Measurements from ENCODE around the gene SUN2. TPM values are rescaled to one million over a fixed set of nuclear protein-coding genes. Genes with fewer than 3 reads are reported as not detected.

SUN2 gene
- total and polyA plus RNA-seq, 10 of the 15 experiments (the other 5 are each of a cell fraction or from before 2014, with no cell fraction given) = 0.18 to 107 (median 35.9) TPM

- TF ChIP-seq, protein P1, sequence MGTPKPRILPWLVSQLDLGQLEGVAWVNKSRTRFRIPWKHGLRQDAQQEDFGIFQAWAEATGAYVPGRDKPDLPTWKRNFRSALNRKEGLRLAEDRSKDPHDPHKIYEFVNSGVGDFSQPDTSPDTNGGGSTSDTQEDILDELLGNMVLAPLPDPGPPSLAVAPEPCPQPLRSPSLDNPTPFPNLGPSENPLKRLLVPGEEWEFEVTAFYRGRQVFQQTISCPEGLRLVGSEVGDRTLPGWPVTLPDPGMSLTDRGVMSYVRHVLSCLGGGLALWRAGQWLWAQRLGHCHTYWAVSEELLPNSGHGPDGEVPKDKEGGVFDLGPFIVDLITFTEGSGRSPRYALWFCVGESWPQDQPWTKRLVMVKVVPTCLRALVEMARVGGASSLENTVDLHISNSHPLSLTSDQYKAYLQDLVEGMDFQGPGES (IDR thresholded peaks at IDR 0.05) = no peak
Observed at GRCh38 chr22:38739300-38740055, 16.3 kb downstream of the SUN2 start (continued).

DNA sequence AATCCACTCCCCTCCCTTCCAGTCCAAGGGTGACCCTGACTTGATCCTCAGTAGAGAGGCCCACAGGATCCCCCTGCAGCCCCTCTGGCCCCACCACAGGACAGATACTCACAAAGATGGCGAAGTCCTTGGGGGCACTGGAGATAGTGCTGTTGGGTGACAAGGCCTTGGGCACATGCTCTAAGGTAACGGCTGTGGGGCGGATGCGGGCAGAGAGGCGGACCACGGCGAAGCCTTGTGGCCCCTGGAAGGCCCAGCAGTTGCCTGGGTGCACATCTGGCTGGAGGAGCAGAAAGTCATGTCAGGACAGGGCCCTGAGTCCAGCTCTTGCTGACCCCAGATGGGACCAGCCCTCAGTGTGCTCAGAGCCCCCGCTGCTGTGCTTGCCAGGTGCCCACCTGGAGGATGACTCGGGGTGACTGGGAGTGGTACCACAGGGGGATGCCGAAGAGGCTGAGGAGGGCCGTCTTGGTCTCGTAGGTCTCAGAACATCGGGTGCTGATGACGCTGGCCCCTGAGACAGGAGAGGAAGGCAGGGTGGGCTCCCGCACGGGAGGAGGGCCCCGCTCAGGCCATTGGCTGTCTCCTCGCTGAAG lies 17.2 kb downstream of the SUN2 start:
- ChIA-PET RAD21 (ENCODE audit: unreplicated experiment) (no interaction called here), POLR2A (interaction anchor here (0.5 kb wide), 1 partner anchor 60 kb away, joined by 3 read pairs; no protein-coding TSS in a partner anchor), SMC1A (ENCODE audit: uncharacterized antibody, unreplicated experiment) (no interaction called here), CTCF (interaction anchor here (0.6 kb wide), 1 partner anchor 1662 kb away, joined by 3 read pairs; no protein-coding TSS in a partner anchor)
- FAIRE-seq = no peak
- no peak overlapping the region for H3K27ac ChIP-seq (ENCODE audit: control insufficient read depth, insufficient read depth)
- 97% methylated on average over 18 of the region's 18 CpGs for WGBS (ENCODE audit: insufficient coverage, insufficient replicate concordance, low lambda C conversion rate, missing lambda C conversion rate)
- intact Hi-C loops (cut with micrococcal nuclease; ENCODE audit: unreplicated experiment) (no loop called here), in situ Hi-C loops (cut with MboI) (no loop called here)
- H3K9ac ChIP-seq (ENCODE audit: control insufficient read depth, insufficient read depth, low read length) = no peak overlapping the region
- H3K9me3 ChIP-seq (replicated peaks; ENCODE audit: control insufficient read depth, insufficient read depth, low read length) = no peaks in the 10 kb centered on the region
- no peak for ATAC-seq
- H3K27me3 ChIP-seq (replicated peaks in 1 of 2; ENCODE audit: control insufficient read depth in 2 of 2, insufficient read depth in 2 of 2, low read length in 1 of 2) = no peaks in the 10 kb centered on the region
- no peak overlapping the region for H3K4me3 ChIP-seq
- H3K4me2 ChIP-seq (ENCODE audit: control insufficient read depth, insufficient read depth) = no peak overlapping the region
- TF ChIP-seq POLR2AphosphoS5 (IDR thresholded peaks at IDR 0.05; ENCODE audit: low read length) = peak; percentile 18; the same call in 1 of the 2 replicates
- peak; percentile 55; the same call in 1 of the 2 replicates for TF ChIP-seq POLR2A (IDR thresholded peaks at IDR 0.05; ENCODE audit: low read depth, low read length)
- no peak for TF ChIP-seq YY1 (IDR thresholded peaks at IDR 0.05; ENCODE audit: low read depth, low read length)
- TF ChIP-seq ATF3 (IDR thresholded peaks at IDR 0.05; ENCODE audit: borderline replicate concordance, extremely low read depth, low read depth, low read length) = no peak
- no peaks in the 10 kb centered on the region for H4K20me1 ChIP-seq (ENCODE audit: control insufficient read depth, insufficient read depth)
- DNase-seq (ENCODE audit: low read depth, low spot score) = no peak
- no peaks in the 10 kb centered on the region for H3K4me1 ChIP-seq (ENCODE audit: control insufficient read depth, insufficient read depth, low read length)
- H2AFZ ChIP-seq (ENCODE audit: control insufficient read depth, low read depth, low read length) = no peak overlapping the region
- H3K36me3 ChIP-seq (ENCODE audit: control insufficient read depth in 2 of 2, insufficient read depth in 2 of 2, low read length in 1 of 2) = peaks cover 25 to 68% of the 10 kb centered on the region in 2 experiments
- BruUV-seq (replicated peaks) = no TSS peak
- no peaks in the 10 kb centered on the region for H3K79me2 ChIP-seq (ENCODE audit: control insufficient read depth, insufficient read depth, low read length)

Measured in GM12878 (cell line).